ENCODE results near the gene AP3B2. TPM values are rescaled to one million over a fixed set of nuclear protein-coding genes. Genes with fewer than 3 reads are reported as not detected.

AP3B2 gene
- polyA plus RNA-seq, 1 donor (not counting 4 experiments of a cell fraction or from before 2014, with no cell fraction given): 0.25 TPM

GRCh38 chr15:82651708-82652107 is 58.0 kb downstream of the AP3B2 start:
- Histone ChIP-seq H3K9me3 (ENCODE audit: control insufficient read depth, low read depth, low read length) (no peaks in the 10 kb centered on the region), H3K36me3 (ENCODE audit: control insufficient read depth in 2 of 2, extremely low read depth in 1 of 2, insufficient read depth in 2 of 2, low read length in 2 of 2) (no peaks in the 10 kb centered on the region), H3K4me2 (ENCODE audit: control insufficient read depth, extremely low read depth, insufficient read depth, low read depth, low read length) (no peak overlapping the region), H3K4me3 (ENCODE audit: control insufficient read depth in 2 of 3, extremely low read depth in 1 of 3, insufficient read depth in 2 of 3, low read depth in 1 of 3, low read length in 3 of 3) (no peak overlapping the region), H3K27me3 (ENCODE audit: control insufficient read depth, extremely low read depth, insufficient read depth, low read length) (peaks cover 32% of the 10 kb centered on the region), H3K79me2 (ENCODE audit: control insufficient read depth, insufficient read depth, low read length) (no peaks in the 10 kb centered on the region), H3K9ac (ENCODE audit: control insufficient read depth, extremely low read depth, insufficient read depth, low read length) (no peak overlapping the region), H4K20me1 (ENCODE audit: control insufficient read depth, extremely low read depth, insufficient read depth, low read length) (peaks cover 3% of the 10 kb centered on the region), H3K4me1 (ENCODE audit: control insufficient read depth, extremely low read depth, insufficient read depth, low read length) (peaks cover 2% of the 10 kb centered on the region), H3K27ac (ENCODE audit: control insufficient read depth, insufficient read depth, low read length) (no peak overlapping the region), H3K9me1 (ENCODE audit: control insufficient read depth, extremely low read depth, insufficient read depth, low read length) (no peaks in the 10 kb centered on the region), H2AFZ (ENCODE audit: control insufficient read depth, low read length) (no peak overlapping the region)
- FAIRE-seq (no peak), DNase-seq (ENCODE audit: low read depth, low spot score) (no peak)
- dilution Hi-C loops (cut with MboI; ENCODE audit: extremely low pct_ligation_motif_present, low sequenced_read_pairs): no loop called here
- no peak for TF ChIP-seq EZH2 (IDR thresholded peaks at IDR 0.05; ENCODE audit: low read length)
- TF ChIP-seq CTCF (optimal IDR thresholded peaks at IDR 0.05 in 1 of 3, IDR thresholded peaks at IDR 0.05 in 1 of 3, conservative IDR thresholded peaks at IDR 0.05 in 1 of 3; ENCODE audit: extremely low read depth in 1 of 3, insufficient read depth in 2 of 3, low read length in 3 of 3): no peak

- H3K27ac ChIP-seq (ENCODE audit: control insufficient read depth, insufficient read depth, low read length): no peak overlapping the region
- TF ChIP-seq CTCF (optimal IDR thresholded peaks at IDR 0.05 in 1 of 3, IDR thresholded peaks at IDR 0.05 in 1 of 3, conservative IDR thresholded peaks at IDR 0.05 in 1 of 3; ENCODE audit: extremely low read depth in 1 of 3, insufficient read depth in 2 of 3, low read length in 3 of 3): no peak
- no peak for TF ChIP-seq EZH2 (IDR thresholded peaks at IDR 0.05; ENCODE audit: low read length)
- H3K36me3 ChIP-seq (ENCODE audit: control insufficient read depth in 2 of 2, extremely low read depth in 1 of 2, insufficient read depth in 2 of 2, low read length in 2 of 2): no peaks in the 10 kb centered on the region
- no peak overlapping the region for H3K9ac ChIP-seq (ENCODE audit: control insufficient read depth, extremely low read depth, insufficient read depth, low read length)
- no peak for DNase-seq (ENCODE audit: low read depth, low spot score)
- H3K4me1 ChIP-seq (ENCODE audit: control insufficient read depth, extremely low read depth, insufficient read depth, low read length): peaks cover 2% of the 10 kb centered on the region
- H3K9me1 ChIP-seq (ENCODE audit: control insufficient read depth, extremely low read depth, insufficient read depth, low read length): no peaks in the 10 kb centered on the region
- no peak for FAIRE-seq
- no peak overlapping the region for H3K4me3 ChIP-seq (ENCODE audit: control insufficient read depth in 2 of 3, extremely low read depth in 1 of 3, insufficient read depth in 2 of 3, low read depth in 1 of 3, low read length in 3 of 3)
- H3K4me2 ChIP-seq (ENCODE audit: control insufficient read depth, extremely low read depth, insufficient read depth, low read depth, low read length): no peak overlapping the region
- peaks cover 3% of the 10 kb centered on the region for H4K20me1 ChIP-seq (ENCODE audit: control insufficient read depth, extremely low read depth, insufficient read depth, low read length)
- no peaks in the 10 kb centered on the region for H3K9me3 ChIP-seq (ENCODE audit: control insufficient read depth, low read depth, low read length)
- dilution Hi-C loops (cut with MboI; ENCODE audit: extremely low pct_ligation_motif_present, low sequenced_read_pairs): no loop called here
- no peaks in the 10 kb centered on the region for H3K79me2 ChIP-seq (ENCODE audit: control insufficient read depth, insufficient read depth, low read length)
- H3K27me3 ChIP-seq (ENCODE audit: control insufficient read depth, extremely low read depth, insufficient read depth, low read length): peaks cover 45% of the 10 kb centered on the region
- H2AFZ ChIP-seq (ENCODE audit: control insufficient read depth, low read length): no peak overlapping the region
Observed at GRCh38 chr15:82650046-82650670, 59.5 kb downstream of the AP3B2 start.
